NB4 (cell line): ENCODE results near the gene CHRM1.

Experiments
- DNase-seq: peaks from one replicate; pipeline ENCODE4 v3.0.0; 2010; ENCODE audit warnings: low read depth
- H3K4me3 ChIP-seq: one replicate; pipeline ENCODE4 v1.5.1; 2011; ENCODE audit warnings: mild to moderate bottlenecking, low read depth, low read length, moderate library complexity
- CTCF ChIP-seq: IDR thresholded peaks from one replicate; pipeline ENCODE4 v1.5.1; 2012; ENCODE audit warnings: low read depth, low read length
- MAX ChIP-seq: IDR thresholded peaks from 2 replicates; pipeline ENCODE4 v1.6.1; 2011; ENCODE audit warnings: low read depth, low read length
- MYC ChIP-seq: IDR thresholded peaks from 2 replicates; pipeline ENCODE4 v1.6.1; 2011; ENCODE audit warnings: low read depth, low read length
- POLR2A ChIP-seq: IDR thresholded peaks from 2 replicates; pipeline ENCODE4 v1.6.1; 2011; ENCODE audit warnings: mild to moderate bottlenecking; ENCODE audit not compliant: insufficient read length; ENCODE audit errors: extremely low read depth

The CHRM1 gene

GRCh38 chr11:62922189-62922589, 1.0 kb upstream of the CHRM1 start:
- TF ChIP-seq POLR2A = no peak
- TF ChIP-seq MAX = no peak
- no peak for TF ChIP-seq CTCF
- TF ChIP-seq MYC = no peak
- DNase-seq = no peak
- H3K4me3 ChIP-seq = no peak overlapping the region

- no peak for DNase-seq
- no peak overlapping the region for H3K4me3 ChIP-seq
- no peak for TF ChIP-seq MYC
Measured at GRCh38 chr11:62921573-62922188, 518 bp upstream of the CHRM1 start.

- H3K4me3 ChIP-seq = no peak overlapping the region
- DNase-seq = no peak
- TF ChIP-seq MAX = no peak
- no peak for TF ChIP-seq MYC
- TF ChIP-seq CTCF = no peak
- no peak for TF ChIP-seq POLR2A
Measured at GRCh38 chr11:62919898-62920640, 1.1 kb downstream of the CHRM1 start.

GRCh38 chr11:62919476-62919875, 1.7 kb downstream of the CHRM1 start:
- H3K4me3 ChIP-seq = no peak overlapping the region

GRCh38 chr11:62918531-62918930, 2.6 kb downstream of the CHRM1 start:
- TF ChIP-seq CTCF (no peak), POLR2A (no peak), MAX (no peak), MYC (no peak)
- DNase-seq = no peak
- no peak overlapping the region for H3K4me3 ChIP-seq

More at GRCh38 chr11:62919476-62919875, 1.7 kb downstream of the CHRM1 start:
- no peak for TF ChIP-seq CTCF
- no peak for TF ChIP-seq POLR2A
- no peak for TF ChIP-seq MYC
- no peak for DNase-seq

GRCh38 chr11:62917906-62918502, 3.2 kb downstream of the CHRM1 start:
- H3K4me3 ChIP-seq = no peak overlapping the region
- TF ChIP-seq MAX (no peak), CTCF (no peak), POLR2A (no peak), MYC (no peak)
- no peak for DNase-seq
